Diencephalon (tissue), 1 donor: ENCODE results near the gene PHACTR2. TPM values are rescaled to one million over a fixed set of nuclear protein-coding genes. Genes with fewer than 3 reads are reported as not detected.

Source experiments
- small RNA-seq: library from RNA; depleted of rRNA; stranded (forward); fragments of <200 nt; gene quantifications from one replicate; pipeline ENCODE3, GENCODE V24; 2014
- total RNA-seq: library from RNA; depleted of rRNA; stranded (reverse); fragments of >200 nt; gene quantifications from one replicate; pipeline ENCODE4 v1.2.3, GENCODE V29; 2014

The PHACTR2 gene
- 26.5 TPM for total RNA-seq

GRCh38 chr6:143677891-143678791 is at the start of gene PHACTR2:
Gene PHACTR2, plus strand, starts transcription at chr6:143677965. Its CDS starts 199 bp downstream, at chr6:143678164.

GRCh38 chr6:143842902-143843676 is 165.3 kb downstream of the PHACTR2 start, which contains the start of gene LTV1:
Gene LTV1, plus strand, starts transcription at chr6:143843338. Its CDS starts 140 bp downstream, at chr6:143843478.

GRCh38 chr6:143864234-143864633 is 186.5 kb downstream of the PHACTR2 start, which contains the start of gene ZC2HC1B:
Gene ZC2HC1B, plus strand, starts transcription at chr6:143864474. Its CDS starts 66 bp downstream, at chr6:143864540.

Small RNAs within 50 kb of the gene (small RNA-seq; reads per million reads assigned to genes)
- gene ZC2HC1B, result not detected

Other genes starting within 250 kb of the PHACTR2 start
- 5.1 TPM for gene ADAT2, start 227.3 kb upstream of the PHACTR2 start, total RNA-seq
- 36.7 TPM for gene PEX3, start 227.2 kb upstream of the PHACTR2 start, total RNA-seq
- 17.3 TPM for gene FUCA2, start 166.2 kb upstream of the PHACTR2 start, total RNA-seq
- gene LTV1, start 165.4 kb downstream of the PHACTR2 start, total RNA-seq, result 11.8 TPM
- not detected for gene ZC2HC1B, start 186.5 kb downstream of the PHACTR2 start, total RNA-seq